Stimulated activated naive CD8-positive, alpha-beta T cell treated with anti-CD3 and anti-CD28 coated beads, Interleukin-15, Interleukin-2, amounts not matched to agents 100 ng/mL and 50 ng/mL, for 24 hours (primary cell): ENCODE results near the gene PGF.

Experiments used
- H3K27ac Mint-ChIP-seq: one replicate; pipeline ENCODE4 v1.8.0; 2021; ENCODE audit warnings: mild to moderate bottlenecking, mixed read lengths
- H3K27me3 Mint-ChIP-seq: one replicate; pipeline ENCODE4 v1.8.0; 2021; ENCODE audit warnings: mixed read lengths
- H3K36me3 Mint-ChIP-seq: one replicate; pipeline ENCODE4 v1.8.0; 2021; ENCODE audit warnings: low read depth, mixed read lengths
- H3K4me1 Mint-ChIP-seq: one replicate; pipeline ENCODE4 v1.8.0; 2021; ENCODE audit warnings: low read depth, mixed read lengths
- H3K4me3 Mint-ChIP-seq: one replicate; pipeline ENCODE4 v1.8.0; 2021; ENCODE audit warnings: mild to moderate bottlenecking, mixed read lengths
- H3K9me3 Mint-ChIP-seq: one replicate; pipeline ENCODE4 v1.8.0; 2021; ENCODE audit warnings: mixed read lengths

The PGF gene

GRCh38 chr14:74981833-74982232 lies 26.4 kb upstream of the PGF start:
- H3K27ac Mint-ChIP-seq = no peak overlapping the region
- no peaks in the 10 kb centered on the region for H3K36me3 Mint-ChIP-seq
- no peaks in the 10 kb centered on the region for H3K27me3 Mint-ChIP-seq
- H3K4me1 Mint-ChIP-seq = no peaks in the 10 kb centered on the region
- H3K9me3 Mint-ChIP-seq = no peaks in the 10 kb centered on the region
- H3K4me3 Mint-ChIP-seq = no peak overlapping the region

DNA sequence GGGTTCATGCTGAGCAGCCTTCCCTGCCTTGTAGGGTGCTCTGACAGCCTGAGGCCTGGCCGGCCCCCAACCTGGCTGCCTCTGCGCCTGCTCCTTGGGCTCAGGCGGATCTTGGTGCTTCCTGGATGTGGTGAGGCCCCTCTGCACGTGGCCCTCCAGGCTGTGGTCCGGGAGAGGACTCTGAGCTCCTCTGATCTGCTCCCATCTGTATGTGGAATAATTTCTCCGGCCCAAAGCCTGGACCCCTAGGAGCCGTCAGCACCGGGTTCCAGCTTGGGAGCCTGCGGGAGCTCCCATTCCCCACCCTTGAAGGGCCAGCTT lies 26.0 kb upstream of the PGF start:
- no peak overlapping the region for H3K4me3 Mint-ChIP-seq
- H3K36me3 Mint-ChIP-seq = no peaks in the 10 kb centered on the region
- H3K27me3 Mint-ChIP-seq = no peaks in the 10 kb centered on the region
- H3K4me1 Mint-ChIP-seq = no peaks in the 10 kb centered on the region
- H3K27ac Mint-ChIP-seq = no peak overlapping the region
- H3K9me3 Mint-ChIP-seq = no peaks in the 10 kb centered on the region

DNA sequence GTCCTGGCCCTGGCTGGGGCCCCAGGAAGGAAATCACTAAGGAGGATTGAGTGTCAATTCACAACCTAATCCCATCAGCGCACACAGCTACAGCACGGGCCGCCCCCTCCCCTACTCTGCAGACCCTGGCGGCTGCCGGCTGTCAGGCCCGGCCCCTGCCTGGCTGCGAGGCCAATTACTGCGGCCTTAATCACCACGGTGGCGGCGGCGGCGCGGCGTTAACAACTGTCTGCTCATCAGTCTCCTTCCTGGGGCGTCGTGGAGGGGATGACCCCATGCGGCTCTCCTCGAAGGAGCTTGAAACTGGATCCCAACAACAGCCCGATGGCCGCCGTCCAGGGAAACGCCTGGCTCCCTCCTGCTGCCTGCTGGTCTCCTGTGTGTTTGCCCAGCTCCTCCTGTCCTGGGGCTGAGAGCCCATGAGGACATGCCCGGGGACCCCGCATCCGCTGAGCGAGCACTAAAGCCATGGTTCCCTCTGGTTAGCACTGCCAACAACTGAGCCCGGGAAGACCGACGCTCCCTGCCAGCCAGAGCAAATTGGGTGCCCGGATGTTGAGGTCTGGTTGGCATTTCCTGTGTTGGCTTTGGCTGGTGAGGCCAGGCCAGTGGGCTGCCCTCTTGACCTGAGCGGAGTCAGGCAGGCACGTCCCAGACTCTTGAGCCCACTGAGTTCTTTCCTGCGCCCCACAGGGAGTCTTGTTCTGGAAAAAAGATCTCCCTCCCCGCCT lies 25.5 kb upstream of the PGF start:
- Mint-ChIP-seq H3K4me3 (no peak overlapping the region), H3K9me3 (no peaks in the 10 kb centered on the region), H3K4me1 (no peaks in the 10 kb centered on the region), H3K36me3 (no peaks in the 10 kb centered on the region), H3K27me3 (no peaks in the 10 kb centered on the region), H3K27ac (no peak overlapping the region)

- H3K9me3 Mint-ChIP-seq = no peaks in the 10 kb centered on the region
- H3K36me3 Mint-ChIP-seq = no peaks in the 10 kb centered on the region
- H3K4me3 Mint-ChIP-seq = no peak overlapping the region
- H3K27me3 Mint-ChIP-seq = no peaks in the 10 kb centered on the region
- H3K4me1 Mint-ChIP-seq = no peaks in the 10 kb centered on the region
- H3K27ac Mint-ChIP-seq = no peak overlapping the region
Measured at GRCh38 chr14:74980398-74980730, 25.0 kb upstream of the PGF start.

DNA sequence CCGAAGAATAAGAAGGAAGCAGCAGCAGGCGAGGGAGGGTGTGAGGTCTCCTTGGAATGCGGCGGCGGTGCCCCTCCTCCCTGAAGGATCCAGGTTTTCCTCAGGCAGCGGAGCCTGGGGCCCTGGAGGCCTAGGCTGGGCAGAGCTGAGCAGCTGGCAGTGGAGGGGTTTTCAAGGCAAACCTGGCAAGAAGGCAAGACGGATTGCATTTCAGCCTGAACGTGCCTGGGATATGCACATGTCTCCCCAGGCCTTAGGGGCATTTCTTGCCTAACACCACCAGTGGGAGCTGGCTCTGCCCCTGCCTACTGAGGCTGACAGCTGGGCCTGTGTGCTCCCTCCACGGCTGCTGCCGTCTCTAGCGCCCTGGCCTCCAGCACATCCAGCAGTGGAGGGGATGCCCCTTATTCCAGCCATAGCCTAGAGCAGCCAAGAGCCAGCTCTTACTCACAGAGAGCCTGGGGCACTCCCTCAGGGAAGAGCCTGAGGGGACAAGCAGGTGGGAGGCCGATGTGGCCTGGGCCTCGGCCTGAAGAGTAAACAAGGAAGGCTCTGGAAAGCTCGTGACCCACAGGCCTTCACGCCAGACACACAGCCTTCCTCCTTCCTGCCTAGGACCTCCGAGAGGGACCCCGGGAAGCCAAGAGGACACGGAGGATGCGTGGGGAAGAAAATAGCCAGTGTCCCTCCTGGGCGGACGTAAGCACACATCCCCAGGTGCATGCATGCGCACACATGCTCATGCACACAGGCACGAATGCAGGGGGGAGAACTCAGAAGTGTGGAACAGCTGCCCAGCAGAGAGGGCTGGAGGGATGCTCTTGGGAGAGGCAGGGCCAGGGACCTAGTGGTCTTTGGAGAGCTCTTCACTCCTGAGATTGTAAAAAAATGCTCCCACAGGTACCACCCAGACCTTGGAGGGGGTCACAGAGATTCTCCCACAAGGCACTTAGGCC lies 24.3 kb upstream of the PGF start:
- Mint-ChIP-seq H3K27me3 (no peaks in the 10 kb centered on the region), H3K36me3 (no peaks in the 10 kb centered on the region), H3K4me3 (no peak overlapping the region), H3K4me1 (no peaks in the 10 kb centered on the region), H3K27ac (no peak overlapping the region), H3K9me3 (no peaks in the 10 kb centered on the region)

- Mint-ChIP-seq H3K4me3 (no peak overlapping the region), H3K4me1 (no peaks in the 10 kb centered on the region), H3K27me3 (no peaks in the 10 kb centered on the region), H3K27ac (no peak overlapping the region), H3K9me3 (no peaks in the 10 kb centered on the region), H3K36me3 (no peaks in the 10 kb centered on the region)
Measured at GRCh38 chr14:74979029-74979428, 23.6 kb upstream of the PGF start.

- H3K36me3 Mint-ChIP-seq = no peaks in the 10 kb centered on the region
- H3K9me3 Mint-ChIP-seq = no peaks in the 10 kb centered on the region
- no peak overlapping the region for H3K4me3 Mint-ChIP-seq
- no peaks in the 10 kb centered on the region for H3K27me3 Mint-ChIP-seq
- no peak overlapping the region for H3K27ac Mint-ChIP-seq
- H3K4me1 Mint-ChIP-seq = no peaks in the 10 kb centered on the region
Measured at GRCh38 chr14:74978416-74978947, 23.1 kb upstream of the PGF start.

GRCh38 chr14:74977901-74978385 lies 22.5 kb upstream of the PGF start:
- Mint-ChIP-seq H3K27ac (no peak overlapping the region), H3K4me1 (no peaks in the 10 kb centered on the region), H3K36me3 (no peaks in the 10 kb centered on the region), H3K9me3 (no peaks in the 10 kb centered on the region), H3K27me3 (no peaks in the 10 kb centered on the region), H3K4me3 (no peak overlapping the region)

DNA sequence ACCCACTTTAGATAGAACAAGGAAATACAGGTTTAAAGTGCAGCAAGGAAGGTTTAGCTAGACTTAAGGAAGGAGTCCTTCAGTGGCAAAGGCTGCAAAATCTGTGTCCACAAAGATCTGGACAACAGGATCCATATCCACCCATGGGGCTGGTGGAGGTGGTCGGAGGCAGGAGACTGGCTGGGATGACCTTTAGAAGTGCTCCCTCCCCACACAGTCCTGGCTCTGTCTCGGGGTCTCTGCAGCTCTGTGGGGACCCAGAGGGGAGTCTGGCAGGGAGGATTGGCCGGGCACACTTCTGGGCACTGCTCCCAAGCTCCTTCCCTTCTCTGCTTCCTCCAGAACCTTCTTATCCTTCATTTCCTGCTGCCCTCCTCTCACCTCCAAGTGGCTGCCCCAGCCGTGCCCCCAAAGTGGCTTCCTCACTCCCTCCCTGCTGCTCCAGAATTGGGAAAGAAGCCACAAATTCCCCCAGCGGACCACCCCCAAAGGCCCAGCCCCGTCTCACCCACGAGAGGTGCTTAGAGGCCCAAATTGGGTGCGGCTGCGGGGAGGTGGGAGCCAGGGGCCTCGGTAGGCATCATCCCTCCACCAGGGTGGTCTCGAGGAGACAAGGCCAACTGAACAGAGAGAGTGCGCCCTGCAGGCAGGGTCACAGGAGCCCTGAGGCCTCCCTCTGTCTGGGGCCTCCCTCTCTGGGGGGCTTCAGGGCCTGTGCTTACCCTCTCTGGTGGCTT lies 21.9 kb upstream of the PGF start:
- no peaks in the 10 kb centered on the region for H3K27me3 Mint-ChIP-seq
- no peaks in the 10 kb centered on the region for H3K36me3 Mint-ChIP-seq
- H3K4me1 Mint-ChIP-seq = no peaks in the 10 kb centered on the region

GRCh38 chr14:74976264-74977113 lies 21.1 kb upstream of the PGF start:
- H3K36me3 Mint-ChIP-seq = no peaks in the 10 kb centered on the region
- no peaks in the 10 kb centered on the region for H3K9me3 Mint-ChIP-seq
- H3K27me3 Mint-ChIP-seq = no peaks in the 10 kb centered on the region
- H3K4me3 Mint-ChIP-seq = no peak overlapping the region
- H3K27ac Mint-ChIP-seq = no peak overlapping the region
- no peaks in the 10 kb centered on the region for H3K4me1 Mint-ChIP-seq

More for the DNA sequence above, 21.9 kb upstream of the PGF start:
- no peak overlapping the region for H3K27ac Mint-ChIP-seq
- no peak overlapping the region for H3K4me3 Mint-ChIP-seq
- no peaks in the 10 kb centered on the region for H3K9me3 Mint-ChIP-seq

DNA sequence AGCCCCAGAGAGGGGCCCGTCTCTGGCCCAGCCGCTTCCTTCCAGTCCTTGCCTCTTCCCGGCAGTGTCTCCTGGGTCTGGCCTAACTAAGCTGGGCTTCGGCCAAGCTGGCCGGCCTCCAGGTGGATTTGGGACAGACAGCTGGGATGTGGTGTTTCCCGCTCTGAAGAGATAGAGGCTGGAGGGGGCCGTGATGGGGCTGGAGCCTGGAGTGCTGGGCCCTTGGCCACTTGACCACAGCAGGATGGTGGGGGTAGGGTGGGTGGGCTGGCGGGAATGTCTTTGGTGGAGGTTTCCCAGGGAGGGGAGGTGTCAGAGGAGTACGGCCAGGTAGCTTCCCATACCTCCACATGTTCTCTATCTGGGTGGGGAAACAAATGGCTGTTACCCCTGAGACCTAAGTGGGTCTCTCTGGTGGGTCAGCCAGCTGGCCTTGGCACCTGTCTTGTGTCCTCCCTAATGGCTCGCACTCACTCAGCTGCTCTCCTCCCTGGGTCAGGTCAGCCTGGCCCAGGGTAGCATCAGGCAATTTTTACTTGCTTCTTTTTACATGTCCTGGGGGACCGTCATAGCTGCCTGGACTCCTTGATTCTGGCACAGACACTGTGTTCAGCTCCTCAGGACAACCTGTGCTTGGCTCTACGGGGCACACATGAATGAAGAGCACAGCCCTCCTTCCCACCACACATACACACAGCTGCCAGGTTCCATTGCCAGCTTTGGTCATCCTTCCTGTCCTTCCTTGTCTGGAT lies 19.8 kb upstream of the PGF start:
- no peak overlapping the region for H3K27ac Mint-ChIP-seq
- no peaks in the 10 kb centered on the region for H3K4me1 Mint-ChIP-seq
- H3K4me3 Mint-ChIP-seq = no peak overlapping the region
- H3K36me3 Mint-ChIP-seq = no peaks in the 10 kb centered on the region
- H3K27me3 Mint-ChIP-seq = no peaks in the 10 kb centered on the region
- no peaks in the 10 kb centered on the region for H3K9me3 Mint-ChIP-seq

DNA sequence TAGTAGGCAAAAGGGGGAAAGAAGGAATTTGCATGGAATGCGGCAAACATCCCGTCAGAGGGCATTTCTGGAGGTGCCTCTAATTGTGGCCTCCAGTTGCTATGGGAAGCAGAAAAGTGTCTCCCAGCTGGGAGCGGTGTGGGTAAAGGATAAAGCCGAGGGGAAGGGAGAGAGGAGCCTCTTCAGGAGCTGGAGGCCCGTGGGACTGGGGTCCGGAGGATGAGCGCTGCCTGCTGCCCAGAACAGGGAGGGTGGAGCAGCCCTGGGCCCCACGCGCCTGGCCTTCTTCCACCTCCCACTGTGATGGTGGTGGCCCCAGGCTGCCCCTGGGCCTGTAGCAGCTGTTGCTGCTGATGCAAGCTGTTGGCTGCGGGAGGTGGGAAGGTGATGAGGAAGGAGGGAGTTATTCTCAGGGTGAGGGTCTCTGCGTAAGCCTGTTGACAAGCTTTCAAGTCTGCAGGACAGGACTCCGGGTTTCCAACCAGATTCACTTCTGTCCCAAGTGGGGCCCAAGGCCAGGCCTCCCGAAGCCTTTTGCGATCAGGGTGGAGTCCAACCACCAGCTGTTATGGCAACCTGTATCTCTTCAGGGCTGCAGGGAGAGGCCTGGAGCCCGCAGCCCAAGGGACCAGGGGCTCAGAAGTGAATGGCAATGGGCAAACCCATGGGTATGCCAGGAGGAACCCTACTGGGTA lies 19.1 kb upstream of the PGF start:
- H3K27ac Mint-ChIP-seq = no peak overlapping the region
- no peaks in the 10 kb centered on the region for H3K36me3 Mint-ChIP-seq
- no peak overlapping the region for H3K4me3 Mint-ChIP-seq
- H3K27me3 Mint-ChIP-seq = no peaks in the 10 kb centered on the region
- no peaks in the 10 kb centered on the region for H3K9me3 Mint-ChIP-seq
- H3K4me1 Mint-ChIP-seq = no peaks in the 10 kb centered on the region

GRCh38 chr14:74973905-74974363 lies 18.5 kb upstream of the PGF start:
- Mint-ChIP-seq H3K27ac (no peak overlapping the region), H3K4me3 (no peak overlapping the region), H3K27me3 (no peaks in the 10 kb centered on the region), H3K36me3 (no peaks in the 10 kb centered on the region), H3K4me1 (no peaks in the 10 kb centered on the region), H3K9me3 (no peaks in the 10 kb centered on the region)
